HG02678 (cell line): ENCODE results near the gene SPPL2C.

Experiments
- ATAC-seq: cut with Tn5 transposase; IDR thresholded peaks from one replicate; pipeline ENCODE4 v1.9.1; 2021; ENCODE audit warnings: mild to moderate bottlenecking, moderate library complexity; ENCODE audit not compliant: unreplicated experiment

The SPPL2C gene

GRCh38 chr17:45844695-45845375 is at the start of gene SPPL2C:
TSS of gene SPPL2C (plus strand) at chr17:45844881. CDS start at chr17:45844907, 26 bp downstream.
- ATAC-seq: no peak

GRCh38 chr17:45800816-45801215 is 43.9 kb upstream of the SPPL2C start:
- ATAC-seq: no peak

- ATAC-seq: no peak
Measured at GRCh38 chr17:45801421-45801820, 43.3 kb upstream of the SPPL2C start.

- ATAC-seq: no peak
Measured at GRCh38 chr17:45808845-45809244, 35.8 kb upstream of the SPPL2C start.

- ATAC-seq: no peak
Measured at GRCh38 chr17:45809499-45809898, 35.2 kb upstream of the SPPL2C start.

- ATAC-seq: no peak
Measured at GRCh38 chr17:45812102-45812501, 32.6 kb upstream of the SPPL2C start.

GRCh38 chr17:45813048-45813725 is 31.5 kb upstream of the SPPL2C start:
- ATAC-seq: no peak

- no peak for ATAC-seq
Measured at GRCh38 chr17:45814622-45815606, 29.8 kb upstream of the SPPL2C start.

- ATAC-seq: no peak
Measured at GRCh38 chr17:45815752-45816151, 28.9 kb upstream of the SPPL2C start.

- no peak for ATAC-seq
Measured at GRCh38 chr17:45818041-45818440, 26.6 kb upstream of the SPPL2C start.

GRCh38 chr17:45818699-45819098 is 26.0 kb upstream of the SPPL2C start:
- no peak for ATAC-seq

GRCh38 chr17:45819632-45820031 is 25.0 kb upstream of the SPPL2C start:
- ATAC-seq: no peak

GRCh38 chr17:45820052-45820780 is 24.5 kb upstream of the SPPL2C start:
- ATAC-seq: no peak

GRCh38 chr17:45821147-45821546 is 23.5 kb upstream of the SPPL2C start:
- ATAC-seq: no peak

- ATAC-seq: no peak
Measured at GRCh38 chr17:45823598-45823997, 21.1 kb upstream of the SPPL2C start.

- ATAC-seq: no peak
Measured at GRCh38 chr17:45824475-45824874, 20.2 kb upstream of the SPPL2C start.

GRCh38 chr17:45824901-45825492 is 19.7 kb upstream of the SPPL2C start:
- ATAC-seq: no peak

GRCh38 chr17:45825792-45826191 is 18.9 kb upstream of the SPPL2C start:
- no peak for ATAC-seq

- no peak for ATAC-seq
Measured at GRCh38 chr17:45826919-45827588, 17.6 kb upstream of the SPPL2C start.

GRCh38 chr17:45828171-45828570 is 16.5 kb upstream of the SPPL2C start:
- no peak for ATAC-seq
